PFSK-1 (cell line): ENCODE measurements around the gene RASL11B.

Experiments
- POLR2AphosphoS5 ChIP-seq: IDR thresholded peaks from 2 replicates; pipeline ENCODE4 v1.6.1; 2012; ENCODE audit warnings: low read depth, mild to moderate bottlenecking, control low read depth, low read length, moderate library complexity
- SIN3A ChIP-seq: IDR thresholded peaks from 2 replicates; pipeline ENCODE4 v1.6.1; 2012; ENCODE audit warnings: mild to moderate bottlenecking, low read length, moderate library complexity, borderline replicate concordance; ENCODE audit not compliant: insufficient read depth

- TF ChIP-seq POLR2AphosphoS5 = no peak
- no peak for TF ChIP-seq SIN3A
Observed at GRCh38 chr4:52911684-52912294, 49.7 kb downstream of the RASL11B start.
